ENCODE data around the gene PTGER1.
A peak's percentile ranks its signal among the peaks of the same experiment; 100 is the strongest.
"Not testable (repeated sequence)": the region's sequence is repeated elsewhere in the genome, so short reads cannot be mapped to it uniquely, and the experiment has no call there.

PTGER1 gene

GRCh38 chr19:14475251-14476073 is at the start of gene PTGER1:
Gene PTGER1 (minus strand): TSS chr19:14475354. CDS start chr19:14474320, 1,034 bp downstream.
- no peak for DNase-seq (ENCODE audit: low read depth)

DNA sequence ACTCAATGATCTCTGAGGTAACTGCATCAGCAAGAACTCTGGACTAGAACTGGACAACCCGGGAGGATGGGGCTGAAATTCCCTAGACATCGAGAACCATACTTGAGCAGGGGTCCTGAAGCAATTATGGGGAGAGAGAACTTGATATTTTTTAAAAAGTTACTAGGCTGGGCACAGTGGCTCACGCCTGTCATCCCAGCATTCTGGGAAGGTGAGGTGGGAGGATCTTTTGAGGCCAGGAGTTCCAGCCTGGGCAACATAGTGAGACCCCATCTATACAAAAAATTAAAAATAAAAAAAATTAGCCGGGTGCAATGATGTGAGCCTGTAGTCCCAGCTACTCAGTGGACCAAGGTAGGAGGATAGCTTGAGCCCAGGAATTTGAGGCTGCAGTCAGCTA is 45.4 kb upstream of the PTGER1 start:
- no peak for DNase-seq (ENCODE audit: low read depth)

GRCh38 chr19:14519860-14520407 is 44.8 kb upstream of the PTGER1 start:
- no peak for DNase-seq (ENCODE audit: low read depth)

- DNase-seq (ENCODE audit: low read depth) = no peak
Measured at GRCh38 chr19:14519245-14519859, 44.2 kb upstream of the PTGER1 start.

- no peak for DNase-seq (ENCODE audit: low read depth)
Measured at GRCh38 chr19:14517840-14518505, 42.8 kb upstream of the PTGER1 start, which contains the start of gene DNAJB1. Gene DNAJB1 (minus strand): TSS chr19:14518397. CDS start chr19:14518349, 48 bp downstream.

DNA sequence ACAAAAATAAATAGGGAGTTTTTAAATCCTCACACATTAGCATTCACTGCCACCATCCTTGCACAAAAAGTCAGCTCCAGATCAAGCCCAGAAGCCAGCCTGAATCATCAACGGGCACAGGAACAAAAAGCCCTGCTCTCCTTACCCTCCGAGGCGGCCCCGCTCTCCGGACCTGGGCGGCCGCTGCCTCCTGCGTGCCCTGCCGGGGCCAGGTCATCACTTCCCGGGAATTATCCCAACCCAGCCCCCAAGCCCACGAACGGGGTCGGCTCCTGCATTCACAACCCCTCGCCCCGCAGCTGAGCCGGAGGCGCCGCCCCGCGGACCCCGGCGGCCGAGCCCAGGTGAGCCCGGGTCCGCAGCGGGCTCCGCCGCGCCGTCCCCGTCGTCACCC is 42.3 kb upstream of the PTGER1 start:
- no peak for DNase-seq (ENCODE audit: low read depth)

DNA sequence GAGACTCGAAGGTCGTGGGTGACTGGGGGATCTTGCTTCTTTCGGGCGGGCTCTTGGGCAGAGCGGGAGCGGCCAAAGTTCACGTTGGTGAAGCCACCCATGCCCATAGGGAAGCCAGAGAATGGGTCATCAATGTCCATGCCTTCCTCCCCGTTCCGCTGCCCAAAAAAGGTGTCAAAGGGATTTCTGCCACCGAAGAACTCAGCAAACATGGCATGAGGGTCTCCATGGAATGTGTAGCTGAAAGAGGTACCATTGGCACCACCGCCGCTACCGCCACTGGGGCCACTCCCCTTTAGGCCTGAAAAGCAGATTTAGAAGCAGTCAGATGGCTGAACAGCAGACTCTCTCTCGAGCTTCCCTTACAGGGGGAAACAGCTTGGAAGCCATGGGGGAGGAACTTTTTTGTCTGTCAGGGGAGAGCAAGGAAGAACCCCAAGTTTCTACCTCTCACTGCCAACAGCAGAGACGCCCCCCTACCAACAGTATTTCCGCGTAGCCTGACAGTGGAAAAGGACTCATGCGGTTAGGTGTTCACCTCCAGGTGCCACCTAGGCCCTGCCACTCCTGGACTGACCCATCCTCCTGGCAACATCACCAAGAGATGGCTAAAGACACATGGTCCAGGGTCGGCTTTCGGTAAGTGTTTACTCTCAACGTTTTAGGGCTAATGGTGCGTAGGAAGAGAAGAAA is 41.7 kb upstream of the PTGER1 start:
- DNase-seq (ENCODE audit: low read depth) = no peak

GRCh38 chr19:14516048-14516534 is 40.9 kb upstream of the PTGER1 start:
- DNase-seq (ENCODE audit: low read depth) = no peak

GRCh38 chr19:14515501-14516047 is 40.4 kb upstream of the PTGER1 start:
- DNase-seq (ENCODE audit: low read depth) = no peak

GRCh38 chr19:14514215-14514863 is 39.2 kb upstream of the PTGER1 start:
- DNase-seq (ENCODE audit: low read depth) = no peak

DNA sequence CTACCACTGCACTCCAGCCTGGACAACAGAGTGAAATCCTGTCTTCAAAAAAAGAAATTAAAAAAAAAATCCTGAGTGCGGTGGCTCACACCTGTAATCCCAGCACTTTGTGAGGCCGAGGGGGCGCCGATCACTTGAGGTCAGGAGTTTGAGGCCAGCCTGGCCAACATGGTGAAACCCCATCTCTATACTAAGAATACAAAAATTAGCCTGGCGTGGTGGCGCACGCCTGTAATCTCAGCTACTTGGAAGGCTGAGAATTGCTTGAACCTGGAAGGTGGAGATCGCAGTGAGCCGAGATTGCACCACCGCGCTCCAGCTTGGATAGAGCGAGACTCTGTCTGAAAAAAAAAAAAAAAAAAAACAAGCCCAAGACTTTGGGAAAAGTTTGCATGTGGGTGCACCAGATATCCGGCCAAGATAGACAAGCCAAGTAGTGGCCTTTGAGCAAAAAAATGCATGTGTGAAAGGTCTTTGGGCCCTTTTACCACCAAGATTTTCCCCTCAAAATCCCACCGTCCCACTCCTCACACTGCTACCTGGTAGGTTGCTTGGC is 37.3 kb upstream of the PTGER1 start:
- no peak for DNase-seq (ENCODE audit: low read depth)

DNA sequence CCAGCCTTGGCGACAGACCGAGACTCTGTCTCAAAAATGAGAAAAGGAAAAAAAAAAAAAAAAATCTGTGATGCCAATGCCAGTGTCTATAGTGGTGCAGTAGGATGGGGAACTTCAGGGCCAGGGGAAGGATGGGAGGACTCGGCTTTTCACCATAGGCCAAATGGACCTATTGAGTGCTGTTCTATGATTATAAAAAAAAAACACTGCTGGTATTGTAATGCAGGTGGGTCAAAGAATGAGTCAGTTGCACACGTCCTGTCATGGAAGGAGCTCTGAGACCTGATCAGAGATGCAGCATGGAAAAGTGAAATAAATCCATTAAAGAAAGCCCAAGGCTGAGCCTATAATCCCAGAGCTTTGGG is 36.1 kb upstream of the PTGER1 start:
- no peak for DNase-seq (ENCODE audit: low read depth)

DNA sequence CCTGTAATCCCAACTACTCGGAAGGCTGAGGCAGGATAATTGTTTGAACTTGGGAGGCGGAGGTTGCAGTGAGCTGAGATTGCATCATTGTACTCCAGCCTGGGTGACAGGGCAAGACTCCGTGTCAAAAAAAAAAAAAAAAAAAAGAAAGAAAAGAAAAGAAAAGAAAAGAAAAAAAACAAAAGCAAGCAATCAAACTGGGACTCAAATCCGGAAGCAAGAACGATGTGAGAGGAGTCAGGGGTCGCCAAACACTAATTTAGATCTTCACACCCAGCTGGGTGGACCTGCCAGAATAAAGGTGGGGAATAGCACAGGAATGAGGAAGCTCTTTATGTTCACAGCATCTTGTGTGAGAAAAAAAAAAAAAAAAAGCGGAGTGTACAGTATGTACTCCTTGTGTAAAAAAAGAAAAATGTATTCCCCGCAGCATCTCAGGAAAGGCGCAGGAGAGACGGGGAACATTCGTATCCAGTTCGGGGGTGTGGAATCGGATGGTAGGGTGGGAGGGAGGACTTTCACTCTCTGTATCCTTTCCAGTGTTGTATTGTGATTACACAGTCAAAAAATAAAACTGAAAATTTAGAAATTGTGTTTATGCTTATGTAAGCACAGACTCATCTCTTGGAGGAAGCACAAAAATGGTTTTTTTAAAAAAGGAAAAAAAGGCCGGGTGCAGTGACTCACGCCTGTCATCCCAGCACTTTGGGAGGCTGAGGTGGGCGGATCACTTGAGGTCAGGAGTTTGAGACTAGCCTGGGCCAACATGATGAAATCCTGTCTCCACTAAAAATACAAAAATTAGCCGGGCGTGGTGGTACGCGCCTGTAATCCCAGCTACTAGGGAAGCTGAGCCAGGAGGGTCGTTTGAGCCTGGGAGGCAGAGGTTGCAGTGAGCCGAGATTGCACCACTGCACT is 35.4 kb upstream of the PTGER1 start:
- DNase-seq (ENCODE audit: low read depth) = no peak

DNA sequence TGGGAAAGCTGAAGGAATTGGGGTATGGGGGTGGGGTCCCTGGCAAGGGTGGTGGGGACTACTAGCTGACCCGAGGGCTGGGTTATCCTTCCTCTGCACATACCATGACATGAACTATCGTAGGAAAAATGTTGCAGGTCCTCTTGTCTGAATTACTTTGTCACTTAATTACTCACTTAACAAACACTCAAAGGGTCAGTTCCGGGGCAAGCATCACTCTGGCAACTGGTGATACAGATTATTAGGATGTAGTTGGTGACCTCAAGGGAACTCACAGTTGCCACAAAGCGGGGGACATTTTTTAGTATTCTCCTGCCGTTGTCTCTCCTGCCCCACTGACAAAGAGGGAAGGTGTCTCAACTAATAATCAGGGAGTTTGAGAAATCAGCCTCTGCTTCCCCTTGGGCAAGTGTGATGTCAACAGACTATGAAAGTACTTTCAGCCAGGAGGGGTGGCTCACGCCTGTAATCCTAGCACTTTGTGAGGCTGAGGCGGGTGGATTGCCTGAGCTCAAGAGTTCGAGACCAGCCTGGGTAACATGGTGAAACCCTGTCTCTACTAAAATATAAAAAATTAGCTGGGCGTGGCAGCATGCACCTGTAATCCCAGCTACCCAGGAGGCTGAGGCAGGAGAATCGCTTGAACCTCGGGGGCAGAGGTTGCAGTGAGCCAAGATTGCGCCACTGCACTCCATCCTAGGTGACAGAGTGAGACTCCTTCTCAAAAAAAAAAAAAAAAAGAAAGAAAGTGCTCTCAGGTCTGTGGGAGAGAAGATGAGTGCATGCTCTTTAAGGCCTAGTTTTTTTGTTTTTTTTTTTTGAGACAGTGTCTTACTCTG is 32.8 kb upstream of the PTGER1 start:
- DNase-seq (ENCODE audit: low read depth) = no peak

DNA sequence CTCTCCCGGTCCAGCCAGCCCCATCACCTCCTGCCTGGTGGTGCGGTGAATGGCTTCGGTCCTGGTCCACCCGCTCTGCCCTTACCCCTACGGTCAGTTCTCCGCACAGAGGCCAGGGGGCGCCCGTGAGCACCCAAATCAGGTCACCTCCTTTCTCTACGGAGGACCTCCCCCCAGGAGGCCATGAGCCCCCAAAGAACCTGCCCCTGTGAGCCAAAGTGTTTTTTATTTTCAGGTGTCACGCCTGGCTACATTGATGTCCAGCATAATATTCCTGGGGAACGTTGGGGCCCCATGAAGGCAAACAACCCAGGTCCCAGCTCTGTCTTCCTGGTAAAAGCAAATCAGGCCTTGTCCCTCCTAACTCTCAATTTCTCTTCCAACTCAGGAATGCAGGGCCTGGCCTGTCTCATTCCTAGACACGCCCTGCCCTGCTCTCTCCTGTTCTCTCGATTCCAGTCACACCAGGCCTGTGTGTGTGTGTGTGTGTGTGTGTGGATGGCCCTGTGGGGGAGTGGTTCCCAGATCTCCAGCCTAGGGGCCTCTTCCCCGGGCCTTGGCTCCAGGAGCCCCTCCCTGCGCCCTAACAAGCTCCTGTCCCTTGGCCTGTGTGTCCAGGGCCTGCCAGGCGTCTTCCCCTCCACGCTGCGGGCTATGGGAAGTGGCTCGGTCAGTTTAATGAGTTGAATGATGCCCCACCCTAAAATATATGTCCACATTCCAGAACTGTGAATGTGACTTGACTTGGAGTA is 30.5 kb upstream of the PTGER1 start:
- DNase-seq (ENCODE audit: low read depth) = peak; percentile 49

DNA sequence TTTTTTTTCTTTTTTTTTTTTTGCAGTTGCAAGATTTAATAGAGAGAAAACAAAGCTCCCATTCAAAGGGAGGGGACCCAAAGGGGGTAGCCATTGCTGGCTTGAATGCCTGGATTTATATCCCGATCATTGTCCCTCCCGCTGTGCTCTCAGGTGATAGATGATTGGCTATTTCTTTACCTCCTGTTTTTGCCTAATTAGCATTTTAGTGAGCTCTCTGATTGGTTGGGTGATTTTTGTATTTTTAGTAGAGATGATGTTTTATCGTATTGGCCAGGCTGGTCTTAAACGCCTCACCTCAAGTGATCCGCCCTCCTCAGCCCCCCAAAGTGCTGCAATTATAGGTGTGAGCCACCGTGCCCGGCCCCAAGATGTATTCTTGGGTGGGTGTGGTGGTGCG is 29.4 kb upstream of the PTGER1 start:
- not testable (repeated sequence) for DNase-seq (ENCODE audit: low read depth)

DNA sequence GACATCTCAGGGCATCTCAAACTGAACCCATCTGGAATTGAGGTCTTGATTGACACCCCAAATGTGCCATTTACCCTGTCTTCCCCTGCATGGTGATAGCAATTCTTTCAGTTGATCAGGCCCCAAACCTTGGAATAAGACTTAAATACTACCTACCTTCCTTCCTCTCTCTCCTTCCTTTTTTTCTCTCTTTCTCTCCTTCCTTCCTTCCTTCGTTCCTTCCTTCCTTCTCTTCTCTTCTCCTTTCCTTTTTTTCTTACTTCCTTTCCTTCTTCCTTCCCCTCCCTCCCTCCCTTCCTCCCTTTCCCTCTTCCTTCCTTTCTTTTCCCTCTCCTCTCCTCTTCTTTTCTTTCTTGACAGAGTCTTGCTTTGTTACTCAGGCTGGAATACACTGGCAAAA is 28.1 kb upstream of the PTGER1 start:
- no peak for DNase-seq (ENCODE audit: low read depth)

Data from stimulated activated CD8-positive, alpha-beta memory T cell treated with anti-CD3 and anti-CD28 coated beads, Interleukin-7, amount 100 ng/mL, for 24 hours (primary cell).